ENCODE results near the gene AQP2. TPM values are rescaled to one million over a fixed set of nuclear protein-coding genes. Genes with fewer than 3 reads are reported as not detected.

The AQP2 gene
- total RNA-seq, 1 donor from 2014 or later, result not detected

DNA sequence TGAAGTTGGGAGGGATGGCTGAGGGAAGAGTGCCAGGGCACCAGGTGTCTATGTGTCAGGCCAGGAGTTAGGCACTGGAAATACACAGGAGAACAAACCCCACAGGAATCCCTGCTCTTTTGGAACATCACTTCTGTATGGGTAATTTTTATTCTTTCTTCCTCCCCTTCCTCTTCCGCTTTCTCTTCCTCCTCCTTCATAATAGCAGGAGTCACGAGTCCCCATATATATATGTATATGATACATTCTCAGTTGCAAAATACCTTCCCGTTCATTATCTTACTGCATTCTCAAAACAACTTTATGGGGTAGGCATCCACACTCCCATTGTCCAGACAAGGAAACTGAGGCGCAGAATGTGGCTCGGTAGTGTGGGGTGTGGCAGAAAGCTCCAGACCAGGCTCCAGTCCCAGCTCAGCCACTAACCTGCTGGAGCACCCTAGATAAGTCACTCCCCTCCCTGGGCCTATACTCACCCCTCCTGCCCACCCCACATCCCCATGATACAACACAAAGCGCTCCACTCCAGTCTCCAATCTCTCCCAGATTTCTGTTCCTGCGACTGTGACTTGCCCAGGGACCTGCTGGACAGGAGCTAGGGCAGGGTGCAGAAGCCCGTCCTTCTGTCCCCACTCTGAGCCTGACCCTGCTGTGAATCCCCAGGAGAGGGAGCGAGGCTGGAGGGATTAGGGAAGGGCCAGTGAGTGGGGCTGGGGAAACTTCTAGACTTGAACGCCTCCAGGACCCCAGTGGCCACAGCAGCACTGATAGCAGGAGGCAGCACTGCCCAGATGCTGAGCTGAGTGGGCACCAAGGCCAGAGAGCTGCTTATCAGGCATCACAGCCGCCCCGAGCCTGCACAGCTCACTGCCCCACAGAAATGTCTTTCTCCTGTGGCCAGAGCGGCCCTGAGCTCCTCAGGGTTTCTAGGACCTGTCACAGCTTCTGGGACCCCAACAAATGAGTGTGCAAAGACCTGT, 1.4 kb upstream of the AQP2 start:
- Histone ChIP-seq H3K36me3 (ENCODE audit: control insufficient read depth, insufficient read depth, low read length) (no peaks in the 10 kb centered on the region), H3K27me3 (ENCODE audit: control insufficient read depth, insufficient read depth, low read length) (peaks cover 5% of the 10 kb centered on the region), H3K4me3 (ENCODE audit: low read depth, low read length) (no peak overlapping the region)
- TF ChIP-seq, protein P1, sequence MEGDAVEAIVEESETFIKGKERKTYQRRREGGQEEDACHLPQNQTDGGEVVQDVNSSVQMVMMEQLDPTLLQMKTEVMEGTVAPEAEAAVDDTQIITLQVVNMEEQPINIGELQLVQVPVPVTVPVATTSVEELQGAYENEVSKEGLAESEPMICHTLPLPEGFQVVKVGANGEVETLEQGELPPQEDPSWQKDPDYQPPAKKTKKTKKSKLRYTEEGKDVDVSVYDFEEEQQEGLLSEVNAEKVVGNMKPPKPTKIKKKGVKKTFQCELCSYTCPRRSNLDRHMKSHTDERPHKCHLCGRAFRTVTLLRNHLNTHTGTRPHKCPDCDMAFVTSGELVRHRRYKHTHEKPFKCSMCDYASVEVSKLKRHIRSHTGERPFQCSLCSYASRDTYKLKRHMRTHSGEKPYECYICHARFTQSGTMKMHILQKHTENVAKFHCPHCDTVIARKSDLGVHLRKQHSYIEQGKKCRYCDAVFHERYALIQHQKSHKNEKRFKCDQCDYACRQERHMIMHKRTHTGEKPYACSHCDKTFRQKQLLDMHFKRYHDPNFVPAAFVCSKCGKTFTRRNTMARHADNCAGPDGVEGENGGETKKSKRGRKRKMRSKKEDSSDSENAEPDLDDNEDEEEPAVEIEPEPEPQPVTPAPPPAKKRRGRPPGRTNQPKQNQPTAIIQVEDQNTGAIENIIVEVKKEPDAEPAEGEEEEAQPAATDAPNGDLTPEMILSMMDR (IDR thresholded peaks at IDR 0.05; ENCODE audit: insufficient read depth, low read length, poor library complexity, severe bottlenecking), result no peak
- no peak for DNase-seq (ENCODE audit: low read depth)

- DNase-seq (ENCODE audit: low read depth), result no peak
- H3K27me3 ChIP-seq (ENCODE audit: control insufficient read depth, insufficient read depth, low read length), result peaks cover 8% of the 10 kb centered on the region
- TF ChIP-seq, protein P1 (IDR thresholded peaks at IDR 0.05; ENCODE audit: insufficient read depth, low read length, poor library complexity, severe bottlenecking), result no peak
Observed at GRCh38 chr12:49949866-49950265, 671 bp upstream of the AQP2 start.

DNA sequence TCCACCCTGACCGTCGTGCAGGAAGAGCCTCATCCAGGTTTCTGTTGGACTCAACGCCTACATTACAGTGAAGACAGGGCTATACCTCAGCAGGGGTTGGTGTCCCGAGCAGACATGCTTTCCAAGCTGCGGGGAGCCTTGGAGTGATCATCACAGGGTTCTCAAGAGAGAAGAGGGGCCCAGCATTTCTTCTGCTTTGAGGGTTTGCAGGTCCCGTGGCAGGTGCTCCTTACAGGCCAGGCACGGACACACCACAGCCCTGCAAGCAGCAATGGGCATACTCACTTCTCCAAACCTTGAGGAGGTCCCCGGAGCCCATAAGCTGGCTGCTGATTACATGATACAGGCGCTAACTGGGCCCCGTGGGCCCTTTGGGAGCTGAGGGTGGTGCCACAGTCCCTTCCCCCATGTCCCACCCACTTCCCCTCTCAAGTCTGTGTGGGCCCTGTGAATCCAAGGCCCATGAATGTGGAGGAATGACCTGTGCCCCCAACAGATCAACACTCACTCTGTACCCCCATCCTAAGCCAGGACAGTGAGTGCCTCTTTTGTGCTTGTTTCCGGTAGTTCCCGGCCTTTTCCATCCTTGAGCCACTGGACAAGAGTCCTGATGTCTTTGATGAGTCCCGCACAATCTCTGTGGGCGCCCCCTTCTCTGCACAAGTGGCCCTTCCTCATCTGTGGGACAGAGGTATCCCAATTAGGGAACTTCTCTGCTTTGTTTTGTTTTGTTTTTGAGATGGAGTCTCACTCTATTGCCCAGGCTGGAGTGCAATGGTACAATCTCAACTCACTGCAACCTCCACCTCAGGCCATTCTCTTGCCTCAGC, 1.1 kb downstream of the AQP2 start:
- H3K36me3 ChIP-seq (ENCODE audit: control insufficient read depth, insufficient read depth, low read length), result no peaks in the 10 kb centered on the region
- no peak overlapping the region for H3K4me3 ChIP-seq (ENCODE audit: low read depth, low read length)
- H3K27me3 ChIP-seq (ENCODE audit: control insufficient read depth, insufficient read depth, low read length), result peaks cover 16% of the 10 kb centered on the region
- DNase-seq (ENCODE audit: low read depth), result no peak
- TF ChIP-seq, protein P1 (IDR thresholded peaks at IDR 0.05; ENCODE audit: insufficient read depth, low read length, poor library complexity, severe bottlenecking), result no peak

More at GRCh38 chr12:49949866-49950265, 671 bp upstream of the AQP2 start:
- H3K36me3 ChIP-seq (ENCODE audit: control insufficient read depth, insufficient read depth, low read length), result no peaks in the 10 kb centered on the region
- H3K4me3 ChIP-seq (ENCODE audit: low read depth, low read length), result no peak overlapping the region

DNA sequence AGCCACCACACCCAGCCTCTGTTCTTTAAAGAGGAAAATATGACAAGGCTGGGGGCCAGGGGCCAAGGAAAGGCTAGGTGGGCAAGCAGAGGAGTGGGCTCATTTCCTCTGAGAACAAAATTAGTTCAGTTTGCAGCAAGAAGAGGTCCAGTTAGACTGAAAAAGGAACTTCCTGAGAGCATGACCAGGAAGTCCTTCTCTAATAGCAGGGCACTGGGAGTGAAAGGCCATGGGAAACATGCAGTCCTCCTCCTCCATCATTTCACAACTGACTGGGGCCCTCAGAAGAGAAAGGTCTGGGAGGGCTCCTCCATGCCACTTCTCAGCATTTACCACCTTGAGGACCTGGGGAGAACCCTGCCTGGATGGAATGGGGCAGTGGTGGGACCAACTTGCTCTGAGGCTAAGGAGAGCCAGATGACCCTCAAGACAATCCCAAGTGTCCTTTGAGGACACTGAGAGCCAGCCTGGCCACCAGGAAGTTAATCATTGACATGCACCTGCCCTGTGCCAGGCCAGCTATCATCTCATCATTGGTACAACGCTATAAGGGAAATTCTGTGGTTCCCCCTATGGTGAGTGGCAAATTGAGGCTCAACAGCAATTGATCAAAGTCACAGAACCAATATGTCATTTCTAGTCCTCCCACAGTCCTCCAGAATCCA, 2.0 kb downstream of the AQP2 start:
- TF ChIP-seq, protein P1 (IDR thresholded peaks at IDR 0.05; ENCODE audit: insufficient read depth, low read length, poor library complexity, severe bottlenecking), result no peak
- Histone ChIP-seq H3K27me3 (ENCODE audit: control insufficient read depth, insufficient read depth, low read length) (peaks cover 18% of the 10 kb centered on the region), H3K4me3 (ENCODE audit: low read depth, low read length) (no peak overlapping the region), H3K36me3 (ENCODE audit: control insufficient read depth, insufficient read depth, low read length) (no peaks in the 10 kb centered on the region)
- no peak for DNase-seq (ENCODE audit: low read depth)

DNA sequence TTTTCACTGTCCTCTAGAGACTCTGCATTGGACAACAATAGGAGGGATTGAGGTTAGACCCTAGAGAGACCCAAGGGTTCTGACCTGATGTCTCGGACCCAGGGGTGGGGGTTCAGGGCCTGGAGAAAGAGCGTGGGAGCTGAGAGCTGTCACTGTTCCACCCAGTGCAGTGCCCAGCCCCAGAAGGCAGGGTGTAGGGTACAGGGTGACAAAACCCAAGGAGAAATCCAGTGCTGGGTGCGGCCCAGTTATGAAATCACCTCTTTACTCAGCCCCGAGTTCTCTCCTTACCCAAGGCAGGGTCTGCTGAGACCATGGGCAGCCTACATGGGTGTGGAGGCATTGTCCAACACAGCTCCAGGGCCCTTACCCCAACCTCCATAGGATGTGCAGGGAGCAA, 2.6 kb downstream of the AQP2 start:
- H3K27me3 ChIP-seq (ENCODE audit: control insufficient read depth, insufficient read depth, low read length), result peaks cover 22% of the 10 kb centered on the region
- TF ChIP-seq, protein P1 (IDR thresholded peaks at IDR 0.05; ENCODE audit: insufficient read depth, low read length, poor library complexity, severe bottlenecking), result no peak
- H3K36me3 ChIP-seq (ENCODE audit: control insufficient read depth, insufficient read depth, low read length), result no peaks in the 10 kb centered on the region
- DNase-seq (ENCODE audit: low read depth), result no peak
- H3K4me3 ChIP-seq (ENCODE audit: low read depth, low read length), result no peak overlapping the region
